H9 (cell line): ENCODE measurements around the gene C19orf18. TPM values are rescaled to one million over a fixed set of nuclear protein-coding genes. Genes with fewer than 3 reads are reported as not detected.

Source experiments
- DNase-seq: peaks from one replicate; pipeline ENCODE4 v3.0.0-alpha.2; 2017
- H2AFZ ChIP-seq: one replicate; pipeline ENCODE4 v1.6.1; 2013; ENCODE audit warnings: mild to moderate bottlenecking, low read length, control low read depth, moderate library complexity
- H2AK5ac ChIP-seq: 2 replicates; pipeline ENCODE4 v1.6.1; 2013; ENCODE audit warnings: low read length, control low read depth, mixed read lengths; ENCODE audit not compliant: insufficient read length
- H2BK120ac ChIP-seq: one replicate; pipeline ENCODE4 v1.6.1; 2013; ENCODE audit warnings: low read depth, mild to moderate bottlenecking, low read length, control low read depth, inconsistent platforms; ENCODE audit not compliant: poor library complexity, severe bottlenecking
- H2BK12ac ChIP-seq: 2 replicates; pipeline ENCODE4 v1.6.1; 2013; ENCODE audit warnings: low read length, control low read depth, mixed read lengths, low read depth; ENCODE audit not compliant: insufficient read length
- H2BK15ac ChIP-seq: 2 replicates; pipeline ENCODE4 v1.6.1; 2013; ENCODE audit warnings: low read depth, low read length, control low read depth
- H2BK20ac ChIP-seq: one replicate; pipeline ENCODE4 v1.6.1; 2013; ENCODE audit warnings: low read depth, mild to moderate bottlenecking, low read length, control low read depth, inconsistent platforms; ENCODE audit not compliant: poor library complexity, severe bottlenecking
- H2BK5ac ChIP-seq: 2 replicates; pipeline ENCODE4 v1.6.1; 2013; ENCODE audit warnings: low read length, control low read depth, mixed read lengths; ENCODE audit not compliant: insufficient read length
- H3K14ac ChIP-seq: 2 replicates; pipeline ENCODE4 v1.6.1; 2013; ENCODE audit warnings: low read length, control low read depth; ENCODE audit not compliant: insufficient read depth
- H3K18ac ChIP-seq: 2 replicates; pipeline ENCODE4 v1.6.1; 2013; ENCODE audit warnings: low read depth, mild to moderate bottlenecking, mixed read lengths, low read length, control low read depth; ENCODE audit not compliant: insufficient read length
- H3K23ac ChIP-seq: 2 replicates; pipeline ENCODE4 v1.6.1; 2013; ENCODE audit warnings: low read length, control low read depth, mixed read lengths, low read depth; ENCODE audit not compliant: insufficient read length
- H3K23me2 ChIP-seq: 2 replicates; pipeline ENCODE4 v1.6.1; 2013; ENCODE audit warnings: low read depth, mild to moderate bottlenecking, mixed read lengths, low read length, control low read depth; ENCODE audit not compliant: insufficient read length, poor library complexity, severe bottlenecking
- H3K27ac ChIP-seq: 2 replicates; pipeline ENCODE4 v1.5.1; 2013; ENCODE audit warnings: low read length, control low read depth, mixed read lengths, low read depth; ENCODE audit not compliant: insufficient read length
- H3K27me3 ChIP-seq: 2 replicates; pipeline ENCODE4 v1.6.1; 2013; ENCODE audit warnings: low read length, control low read depth, inconsistent platforms; ENCODE audit not compliant: insufficient read depth
- H3K4ac ChIP-seq: 2 replicates; pipeline ENCODE4 v1.6.1; 2013; ENCODE audit warnings: low read depth, mild to moderate bottlenecking, control low read depth, inconsistent platforms, low read length, moderate library complexity
- H3K4me1 ChIP-seq: 2 replicates; pipeline ENCODE4 v1.6.1; 2013; ENCODE audit warnings: low read length, control low read depth, inconsistent platforms; ENCODE audit not compliant: insufficient read depth
- H3K4me2 ChIP-seq: 2 replicates; pipeline ENCODE4 v1.6.1; 2013; ENCODE audit warnings: low read length, control low read depth, mixed read lengths; ENCODE audit not compliant: insufficient read length, insufficient read depth
- H3K56ac ChIP-seq: 2 replicates; pipeline ENCODE4 v1.6.1; 2013; ENCODE audit warnings: low read depth, mild to moderate bottlenecking, mixed read lengths, low read length, control low read depth; ENCODE audit not compliant: insufficient read length
- H3K79me1 ChIP-seq: 2 replicates; pipeline ENCODE4 v1.6.1; 2013; ENCODE audit warnings: low read depth, mild to moderate bottlenecking, moderate library complexity, low read length, control low read depth, inconsistent platforms; ENCODE audit not compliant: insufficient read depth, poor library complexity, severe bottlenecking
- H3K79me2 ChIP-seq: 2 replicates; pipeline ENCODE4 v1.6.1; 2013; ENCODE audit warnings: low read length, control low read depth, inconsistent platforms; ENCODE audit not compliant: insufficient read depth
- H3K9ac ChIP-seq: 2 replicates; pipeline ENCODE4 v1.6.1; 2013; ENCODE audit warnings: low read length, control low read depth, mixed read lengths; ENCODE audit not compliant: insufficient read length; ENCODE audit errors: extremely low read depth
- H3K9me3 ChIP-seq: one replicate; pipeline ENCODE4 v1.6.1; 2013; ENCODE audit warnings: low read depth, low read length, inconsistent platforms; ENCODE audit not compliant: control insufficient read depth
- H3T11ph ChIP-seq: one replicate; pipeline ENCODE4 v1.6.1; 2013; ENCODE audit warnings: mild to moderate bottlenecking, low read length, control low read depth, inconsistent platforms
- H4K20me1 ChIP-seq: one replicate; pipeline ENCODE4 v1.6.1; 2013; ENCODE audit not compliant: control insufficient read depth, insufficient read length, insufficient read depth
- H4K5ac ChIP-seq: 2 replicates; pipeline ENCODE4 v1.6.1; 2013; ENCODE audit warnings: low read depth, mild to moderate bottlenecking, mixed read lengths, low read length, control low read depth; ENCODE audit not compliant: insufficient read length
- H4K8ac ChIP-seq: replicated peaks from 2 replicates; pipeline ENCODE4 v1.6.1; 2013; ENCODE audit warnings: low read length, control low read depth, mixed read lengths, low read depth; ENCODE audit not compliant: insufficient read length
- H4K91ac ChIP-seq: 2 replicates; pipeline ENCODE4 v1.6.1; 2013; ENCODE audit warnings: low read depth, mild to moderate bottlenecking, moderate library complexity, mixed read lengths, low read length, control low read depth; ENCODE audit not compliant: insufficient read length
- H3K27ac Mint-ChIP-seq, 3 experiments: 2 replicates in 2 of 3; 3 replicates in 1 of 3; pipeline ENCODE4 v1.8.0; 2020 to 2021; ENCODE audit warnings: mixed read lengths in 3 of 3, mild to moderate bottlenecking in 1 of 3, moderate library complexity in 1 of 3
- H3K27me3 Mint-ChIP-seq: 2 replicates; pipeline ENCODE4 v1.8.0; 2021; ENCODE audit warnings: low read depth, mild to moderate bottlenecking, moderate library complexity, mixed read lengths
- H3K36me3 Mint-ChIP-seq, 3 experiments: 2 replicates in 2 of 3; 3 replicates in 1 of 3; pipeline ENCODE4 v1.8.0; 2020 to 2021; ENCODE audit warnings: low read depth in 3 of 3, mixed read lengths in 3 of 3; ENCODE audit not compliant: insufficient read depth in 1 of 3
- H3K4me1 Mint-ChIP-seq, 2 experiments: 2 replicates each; pipeline ENCODE4 v1.8.0; 2020; ENCODE audit warnings: mixed read lengths in 2 of 2
- H3K4me3 Mint-ChIP-seq, 2 experiments: 2 replicates in 1 of 2; 3 replicates in 1 of 2; pipeline ENCODE4 v1.8.0; 2020 to 2021; ENCODE audit warnings: mild to moderate bottlenecking in 2 of 2, mixed read lengths in 2 of 2, moderate library complexity in 1 of 2
- H3K9me3 Mint-ChIP-seq, 2 experiments: 2 replicates in 1 of 2; 3 replicates in 1 of 2; pipeline ENCODE4 v1.8.0; 2020; ENCODE audit warnings: mild to moderate bottlenecking in 2 of 2, mixed read lengths in 2 of 2, moderate library complexity in 1 of 2
- WGBS: extraction: QIAGEN DNeasy Blood & Tissue Kit; methylation state at CpG from one replicate; pipeline ENCODE4 v1.1.7; 2013; ENCODE audit warnings: missing lambda C conversion rate, low lambda C conversion rate, mixed read lengths; ENCODE audit not compliant: insufficient read length; ENCODE audit errors: extremely low coverage; 5-methylcytosine and 5-hydroxymethylcytosine counted together
- total RNA-seq: library from RNA; stranded (reverse); gene quantifications from 2 replicates; pipeline ENCODE4 v1.2.1, GENCODE V29; 2021
- TF ChIP-seq, protein P1 (sequence below): fragments of 200-600 bp; sonication (generic); conservative IDR thresholded peaks from 3 replicates; pipeline ENCODE4 v1.8.0; 2021; ENCODE audit warnings: antibody characterized with exemption, mild to moderate bottlenecking

C19orf18 gene
- total RNA-seq, 1 experiment from 2014 or later: 0.26 TPM

GRCh38 chr19:57949702-57950101 lies 24.6 kb downstream of the C19orf18 start:
- Mint-ChIP-seq H3K4me1 (peaks cover 12 to 15% of the 10 kb centered on the region in 2 experiments), H3K27ac (no peak overlapping the region), H3K4me3 (no peak overlapping the region), H3K27me3 (peaks cover 8% of the 10 kb centered on the region; the same call in 1 of the 2 replicates), H3K36me3 (peaks cover 0 to 20% (median 14%) of the 10 kb centered on the region in 3 experiments; a peak in 6 of 7 replicates), H3K9me3 (peaks cover 45 to 59% of the 10 kb centered on the region in 2 experiments)
- Histone ChIP-seq H3K79me1 (peaks cover 3% of the 10 kb centered on the region), H3K18ac (no peak overlapping the region), H4K20me1 (no peaks in the 10 kb centered on the region), H3K56ac (no peak overlapping the region), H3K27ac (no peak overlapping the region), H2AK5ac (no peak overlapping the region), H4K91ac (no peak overlapping the region), H3K4ac (no peak overlapping the region), H2BK120ac (no peak overlapping the region), H2BK20ac (no peak overlapping the region), H4K8ac (no peak overlapping the region), H2BK12ac (no peak overlapping the region), H3K9me3 (peaks cover 19% of the 10 kb centered on the region), H3K4me2 (no peak overlapping the region), H3T11ph (no peak overlapping the region), H2AFZ (no peak overlapping the region), H3K23ac (no peak overlapping the region), H2BK15ac (no peak overlapping the region), H3K23me2 (peaks cover 8% of the 10 kb centered on the region), H3K14ac (no peak overlapping the region), H3K27me3 (no peaks in the 10 kb centered on the region), H4K5ac (no peak overlapping the region), H3K79me2 (peaks cover 22% of the 10 kb centered on the region), H3K4me1 (no peaks in the 10 kb centered on the region), H3K9ac (no peak overlapping the region), H2BK5ac (no peak overlapping the region)
- DNase-seq: no peak
- no CpG with 5 or more reads among the region's 12 CpGs for WGBS
- TF ChIP-seq, protein P1, sequence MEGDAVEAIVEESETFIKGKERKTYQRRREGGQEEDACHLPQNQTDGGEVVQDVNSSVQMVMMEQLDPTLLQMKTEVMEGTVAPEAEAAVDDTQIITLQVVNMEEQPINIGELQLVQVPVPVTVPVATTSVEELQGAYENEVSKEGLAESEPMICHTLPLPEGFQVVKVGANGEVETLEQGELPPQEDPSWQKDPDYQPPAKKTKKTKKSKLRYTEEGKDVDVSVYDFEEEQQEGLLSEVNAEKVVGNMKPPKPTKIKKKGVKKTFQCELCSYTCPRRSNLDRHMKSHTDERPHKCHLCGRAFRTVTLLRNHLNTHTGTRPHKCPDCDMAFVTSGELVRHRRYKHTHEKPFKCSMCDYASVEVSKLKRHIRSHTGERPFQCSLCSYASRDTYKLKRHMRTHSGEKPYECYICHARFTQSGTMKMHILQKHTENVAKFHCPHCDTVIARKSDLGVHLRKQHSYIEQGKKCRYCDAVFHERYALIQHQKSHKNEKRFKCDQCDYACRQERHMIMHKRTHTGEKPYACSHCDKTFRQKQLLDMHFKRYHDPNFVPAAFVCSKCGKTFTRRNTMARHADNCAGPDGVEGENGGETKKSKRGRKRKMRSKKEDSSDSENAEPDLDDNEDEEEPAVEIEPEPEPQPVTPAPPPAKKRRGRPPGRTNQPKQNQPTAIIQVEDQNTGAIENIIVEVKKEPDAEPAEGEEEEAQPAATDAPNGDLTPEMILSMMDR: no peak
